ENCODE data around the gene DNAJC30. TPM values are rescaled to one million over a fixed set of nuclear protein-coding genes. Genes with fewer than 3 reads are reported as not detected.

The DNAJC30 gene
- total and polyA plus RNA-seq, 4 donors, result 2.1 to 8.7 (median 4.8) TPM

- no peaks in the 10 kb centered on the region for H3K27me3 ChIP-seq (ENCODE audit: control insufficient read depth in 4 of 4, insufficient read depth in 4 of 4, low read length in 3 of 4)
- TF ChIP-seq GABPA (IDR thresholded peaks at IDR 0.05 in 1 of 2, conservative IDR thresholded peaks at IDR 0.05 in 1 of 2) (no peak), YY1 (IDR thresholded peaks at IDR 0.05) (no peak), FOXA2 (IDR thresholded peaks at IDR 0.05) (no peak), SP1 (IDR thresholded peaks at IDR 0.05) (no peak), FOXA1 (IDR thresholded peaks at IDR 0.05) (no peak), RXRA (IDR thresholded peaks at IDR 0.05) (no peak), TAF1 (conservative IDR thresholded peaks at IDR 0.05) (no peak), MAX (IDR thresholded peaks at IDR 0.05) (no peak), HNF4G (IDR thresholded peaks at IDR 0.05) (no peak), REST (IDR thresholded peaks at IDR 0.05) (no peak), HNF4A (conservative IDR thresholded peaks at IDR 0.05) (no peak), EGR1 (IDR thresholded peaks at IDR 0.05; ENCODE audit: low read depth in 2 of 2) (no peak), JUND (IDR thresholded peaks at IDR 0.05) (no peak)
- no peaks in the 10 kb centered on the region for H3K9me3 ChIP-seq (ENCODE audit: control insufficient read depth in 4 of 4, low read length in 3 of 4)
- H3K36me3 ChIP-seq (ENCODE audit: control insufficient read depth in 4 of 4, insufficient read depth in 3 of 4, low read depth in 1 of 4, low read length in 3 of 4), result no peaks in the 10 kb centered on the region
- H3K9ac ChIP-seq (ENCODE audit: low read depth in 1 of 2, low read length in 2 of 2), result no peak overlapping the region
- WGBS, result 87% methylated on average over 13 of the region's 13 CpGs
- no peak for DNase-seq (ENCODE audit: low spot score)
- H3K4me3 ChIP-seq (ENCODE audit: low read depth in 1 of 3, low read length in 3 of 3), result no peak overlapping the region
- no peak overlapping the region for H3K27ac ChIP-seq (ENCODE audit: low read depth in 1 of 2, low read length in 2 of 2)
- peaks cover 12 to 27% (median 18%) of the 10 kb centered on the region in 4 donors for H3K4me1 ChIP-seq (ENCODE audit: control insufficient read depth in 4 of 4, insufficient read depth in 4 of 4, low read length in 3 of 4)
These were observed 34.0 kb upstream of the DNAJC30 start for GRCh38 chr7:73717025-73717807.

- DNase-seq (ENCODE audit: low spot score), result no peak
- Histone ChIP-seq H3K9me3 (ENCODE audit: control insufficient read depth in 4 of 4, low read length in 3 of 4) (no peaks in the 10 kb centered on the region), H3K4me3 (ENCODE audit: low read depth in 1 of 3, low read length in 3 of 3) (no peak overlapping the region), H3K4me1 (ENCODE audit: control insufficient read depth in 4 of 4, insufficient read depth in 4 of 4, low read length in 3 of 4) (peaks cover 7 to 20% (median 14%) of the 10 kb centered on the region in 4 donors), H3K9ac (ENCODE audit: low read depth in 1 of 2, low read length in 2 of 2) (no peak overlapping the region), H3K27ac (ENCODE audit: low read depth in 1 of 2, low read length in 2 of 2) (no peak overlapping the region), H3K36me3 (ENCODE audit: control insufficient read depth in 4 of 4, insufficient read depth in 3 of 4, low read depth in 1 of 4, low read length in 3 of 4) (no peaks in the 10 kb centered on the region), H3K27me3 (ENCODE audit: control insufficient read depth in 4 of 4, insufficient read depth in 4 of 4, low read length in 3 of 4) (no peaks in the 10 kb centered on the region)
- TF ChIP-seq FOXA1 (IDR thresholded peaks at IDR 0.05) (no peak), HNF4G (IDR thresholded peaks at IDR 0.05) (no peak), JUND (IDR thresholded peaks at IDR 0.05) (no peak), MAX (IDR thresholded peaks at IDR 0.05) (no peak), RAD21 (IDR thresholded peaks at IDR 0.05) (no peak), TAF1 (conservative IDR thresholded peaks at IDR 0.05) (no peak), CTCF (IDR thresholded peaks at IDR 0.05; ENCODE audit: low read depth, low read length, missing input control) (no peak), FOXA2 (IDR thresholded peaks at IDR 0.05) (no peak), REST (IDR thresholded peaks at IDR 0.05) (no peak), HNF4A (conservative IDR thresholded peaks at IDR 0.05) (no peak), ZBTB33 (IDR thresholded peaks at IDR 0.05) (no peak), GABPA (IDR thresholded peaks at IDR 0.05 in 1 of 2, conservative IDR thresholded peaks at IDR 0.05 in 1 of 2) (no peak), RXRA (IDR thresholded peaks at IDR 0.05) (no peak), YY1 (IDR thresholded peaks at IDR 0.05) (no peak), EGR1 (IDR thresholded peaks at IDR 0.05; ENCODE audit: low read depth in 2 of 2) (no peak), SP1 (IDR thresholded peaks at IDR 0.05) (no peak), NR2F2 (IDR thresholded peaks at IDR 0.05) (no peak)
- TF ChIP-seq, protein P1, sequence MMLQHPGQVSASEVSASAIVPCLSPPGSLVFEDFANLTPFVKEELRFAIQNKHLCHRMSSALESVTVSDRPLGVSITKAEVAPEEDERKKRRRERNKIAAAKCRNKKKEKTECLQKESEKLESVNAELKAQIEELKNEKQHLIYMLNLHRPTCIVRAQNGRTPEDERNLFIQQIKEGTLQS (IDR thresholded peaks at IDR 0.05), result no peak
- 77% methylated on average over 4 of the region's 4 CpGs for WGBS
These were observed 33.2 kb upstream of the DNAJC30 start for GRCh38 chr7:73716318-73716890.

Measured in liver (tissue), 9 donors.